ENCODE results near the gene ADPRS.

The ADPRS gene

GRCh38 chr1:36088577-36089392 lies at the start of gene ADPRS:
Gene ADPRS, plus strand, starts transcription at chr1:36088892. Its CDS starts 13 bp downstream, at chr1:36088905.
- DNase-seq (ENCODE audit: low read depth), result peak; percentile 54

GRCh38 chr1:36040238-36040637 lies 48.5 kb upstream of the ADPRS start:
- no peak for DNase-seq (ENCODE audit: low read depth)

- no peak for DNase-seq (ENCODE audit: low read depth)
These were observed 36.9 kb upstream of the ADPRS start for GRCh38 chr1:36051821-36052220.

- DNase-seq (ENCODE audit: low read depth), result no peak
These were observed 34.7 kb upstream of the ADPRS start for GRCh38 chr1:36053978-36054377.

GRCh38 chr1:36055706-36056105 lies 33.0 kb upstream of the ADPRS start:
- no peak for DNase-seq (ENCODE audit: low read depth)

- DNase-seq (ENCODE audit: low read depth), result no peak
These were observed 26.4 kb upstream of the ADPRS start for GRCh38 chr1:36062315-36062714.

- no peak for DNase-seq (ENCODE audit: low read depth)
These were observed 20.8 kb upstream of the ADPRS start for GRCh38 chr1:36067871-36068270.

GRCh38 chr1:36068866-36069265 lies 19.8 kb upstream of the ADPRS start:
- no peak for DNase-seq (ENCODE audit: low read depth)

- no peak for DNase-seq (ENCODE audit: low read depth)
These were observed 18.3 kb upstream of the ADPRS start for GRCh38 chr1:36070349-36070748.

- DNase-seq (ENCODE audit: low read depth), result no peak
These were observed 11.6 kb upstream of the ADPRS start for GRCh38 chr1:36076979-36077573.

GRCh38 chr1:36080236-36080635 lies 8.5 kb upstream of the ADPRS start:
- DNase-seq (ENCODE audit: low read depth), result no peak

GRCh38 chr1:36080801-36081200 lies 7.9 kb upstream of the ADPRS start:
- DNase-seq (ENCODE audit: low read depth), result no peak

- no peak for DNase-seq (ENCODE audit: low read depth)
These were observed 6.7 kb upstream of the ADPRS start for GRCh38 chr1:36081926-36082485.

GRCh38 chr1:36083219-36083618 lies 5.5 kb upstream of the ADPRS start:
- no peak for DNase-seq (ENCODE audit: low read depth)

- DNase-seq (ENCODE audit: low read depth), result no peak
These were observed 4.8 kb upstream of the ADPRS start, which contains the start of gene TEKT2 for GRCh38 chr1:36083635-36084496. Gene TEKT2, plus strand, starts transcription at chr1:36084094. Its CDS starts 828 bp downstream, at chr1:36084922.

- no peak for DNase-seq (ENCODE audit: low read depth)
These were observed 4.1 kb upstream of the ADPRS start for GRCh38 chr1:36084497-36085115.

- no peak for DNase-seq (ENCODE audit: low read depth)
These were observed 3.6 kb upstream of the ADPRS start for GRCh38 chr1:36085126-36085525.

GRCh38 chr1:36085686-36086526 lies 2.8 kb upstream of the ADPRS start:
- no peak for DNase-seq (ENCODE audit: low read depth)

- no peak for DNase-seq (ENCODE audit: low read depth)
These were observed 2.0 kb upstream of the ADPRS start for GRCh38 chr1:36086529-36087232.

Measured in HS-5 (cell line).